NCI-H1694 treated with DMSO at 0.1 percent for 48 hours (cell line): ENCODE measurements around the gene UNC45B.
"Not testable (repeated sequence)": the region's sequence is repeated elsewhere in the genome, so short reads cannot be mapped to it uniquely, and the experiment has no call there.

Source experiments
- DNase-seq: peaks from one replicate; lab custom pipeline; 2025; lab: John Stamatoyannopoulos, UW

UNC45B gene, protein sequence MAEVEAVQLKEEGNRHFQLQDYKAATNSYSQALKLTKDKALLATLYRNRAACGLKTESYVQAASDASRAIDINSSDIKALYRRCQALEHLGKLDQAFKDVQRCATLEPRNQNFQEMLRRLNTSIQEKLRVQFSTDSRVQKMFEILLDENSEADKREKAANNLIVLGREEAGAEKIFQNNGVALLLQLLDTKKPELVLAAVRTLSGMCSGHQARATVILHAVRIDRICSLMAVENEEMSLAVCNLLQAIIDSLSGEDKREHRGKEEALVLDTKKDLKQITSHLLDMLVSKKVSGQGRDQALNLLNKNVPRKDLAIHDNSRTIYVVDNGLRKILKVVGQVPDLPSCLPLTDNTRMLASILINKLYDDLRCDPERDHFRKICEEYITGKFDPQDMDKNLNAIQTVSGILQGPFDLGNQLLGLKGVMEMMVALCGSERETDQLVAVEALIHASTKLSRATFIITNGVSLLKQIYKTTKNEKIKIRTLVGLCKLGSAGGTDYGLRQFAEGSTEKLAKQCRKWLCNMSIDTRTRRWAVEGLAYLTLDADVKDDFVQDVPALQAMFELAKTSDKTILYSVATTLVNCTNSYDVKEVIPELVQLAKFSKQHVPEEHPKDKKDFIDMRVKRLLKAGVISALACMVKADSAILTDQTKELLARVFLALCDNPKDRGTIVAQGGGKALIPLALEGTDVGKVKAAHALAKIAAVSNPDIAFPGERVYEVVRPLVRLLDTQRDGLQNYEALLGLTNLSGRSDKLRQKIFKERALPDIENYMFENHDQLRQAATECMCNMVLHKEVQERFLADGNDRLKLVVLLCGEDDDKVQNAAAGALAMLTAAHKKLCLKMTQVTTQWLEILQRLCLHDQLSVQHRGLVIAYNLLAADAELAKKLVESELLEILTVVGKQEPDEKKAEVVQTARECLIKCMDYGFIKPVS

DNA sequence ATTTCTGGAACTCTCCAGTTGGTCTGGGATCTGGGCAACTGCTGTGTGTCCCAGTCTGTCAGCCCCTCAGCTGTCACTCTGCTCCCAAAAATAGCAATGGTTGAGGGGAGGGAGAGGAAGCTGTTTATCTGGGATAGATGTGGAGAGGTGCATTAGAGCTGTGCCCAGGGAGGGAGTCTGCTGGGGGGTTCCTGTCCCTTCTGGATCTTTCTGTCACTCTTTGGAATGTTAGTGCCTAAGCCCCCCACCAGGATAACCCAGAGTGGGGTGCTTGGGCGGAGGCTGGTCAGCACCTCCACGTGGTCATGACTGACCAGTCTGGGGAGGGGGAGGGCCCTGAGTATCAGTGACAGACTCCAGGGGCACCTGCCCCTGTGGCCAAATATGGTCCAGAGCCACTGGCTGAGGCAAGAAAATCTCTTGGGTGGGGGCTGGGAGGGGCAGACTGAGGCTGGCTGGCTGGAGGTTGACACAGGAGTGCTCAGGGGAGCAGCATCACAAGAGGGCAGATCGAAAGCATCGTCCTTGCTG lies at the start of gene UNC45B:
UNC45B (plus strand) TSS at position 443 of the 531 bp plus-strand sequence. CDS start 447 bp downstream, outside the sequence.
- no peak for DNase-seq

GRCh38 chr17:35099908-35100307 lies 47.7 kb upstream of the UNC45B start:
- DNase-seq, result no peak

DNA sequence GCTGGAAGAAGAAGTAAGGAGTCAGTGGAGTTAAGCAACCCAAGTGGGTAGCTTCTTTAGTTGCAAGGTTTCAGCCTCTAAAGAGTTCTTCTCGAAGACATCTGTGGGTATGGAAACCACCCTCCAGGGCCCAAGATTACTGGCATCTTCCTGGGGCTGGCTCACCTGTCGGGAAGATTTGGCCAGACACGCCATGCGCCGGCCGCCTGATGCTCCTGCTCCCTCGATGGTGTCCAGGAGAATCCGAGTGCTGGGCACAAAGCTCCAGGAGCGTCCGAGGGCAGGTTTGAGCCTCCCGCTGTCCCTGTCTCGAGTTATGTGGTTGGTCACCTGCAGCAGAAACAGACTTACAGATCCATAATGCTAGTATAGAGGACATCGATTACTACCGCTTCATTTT lies 46.6 kb upstream of the UNC45B start:
- no peak for DNase-seq

DNA sequence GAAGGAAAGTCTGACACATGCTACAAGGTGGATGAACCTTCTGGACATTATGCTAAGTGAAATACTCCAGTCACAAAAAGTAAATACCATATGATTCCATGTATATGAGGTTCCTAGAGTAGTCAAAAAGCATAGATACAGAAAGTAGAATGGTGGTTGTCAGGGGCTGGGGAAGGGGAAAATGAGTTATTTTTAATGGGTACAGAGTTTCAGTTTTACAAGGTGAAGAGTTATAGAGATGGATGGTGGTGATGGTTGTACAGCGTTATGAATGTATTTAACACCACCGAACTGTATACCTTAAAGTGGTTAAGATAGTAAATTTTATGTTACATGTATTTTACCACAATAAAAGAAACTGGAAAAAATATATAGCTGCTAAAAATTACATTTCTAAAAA lies 45.9 kb upstream of the UNC45B start:
- DNase-seq, result no peak

GRCh38 chr17:35103271-35103670 lies 44.3 kb upstream of the UNC45B start:
- no peak for DNase-seq

DNA sequence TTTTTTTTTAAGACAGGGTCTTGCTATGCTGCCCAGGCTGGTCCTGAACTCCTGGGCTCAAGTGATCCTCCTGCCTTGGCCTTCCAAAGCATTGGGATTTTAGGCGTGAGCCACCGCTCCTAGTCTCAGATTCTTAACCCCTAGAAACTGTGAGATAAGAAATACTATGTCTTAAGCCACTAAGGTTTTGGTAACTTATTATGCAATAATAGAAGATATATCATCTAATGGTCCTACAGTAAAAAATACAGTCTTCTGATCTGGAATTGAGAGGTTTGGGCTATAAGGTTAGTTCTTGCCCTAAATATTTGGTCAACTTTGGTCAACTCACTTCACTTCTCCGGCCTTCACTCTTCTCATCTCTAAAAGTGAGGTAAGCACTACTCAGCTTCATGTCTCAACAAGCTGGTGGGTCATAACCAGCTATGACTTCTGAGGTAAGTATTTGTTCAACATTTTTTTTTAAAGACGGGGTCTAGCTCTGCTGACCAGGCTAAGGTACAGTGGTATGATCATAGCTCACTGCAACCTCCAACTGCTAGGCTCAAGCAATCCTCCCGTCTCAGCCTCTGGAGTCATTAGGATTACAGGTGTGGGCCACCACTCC lies 42.7 kb upstream of the UNC45B start:
- DNase-seq, result no peak

DNA sequence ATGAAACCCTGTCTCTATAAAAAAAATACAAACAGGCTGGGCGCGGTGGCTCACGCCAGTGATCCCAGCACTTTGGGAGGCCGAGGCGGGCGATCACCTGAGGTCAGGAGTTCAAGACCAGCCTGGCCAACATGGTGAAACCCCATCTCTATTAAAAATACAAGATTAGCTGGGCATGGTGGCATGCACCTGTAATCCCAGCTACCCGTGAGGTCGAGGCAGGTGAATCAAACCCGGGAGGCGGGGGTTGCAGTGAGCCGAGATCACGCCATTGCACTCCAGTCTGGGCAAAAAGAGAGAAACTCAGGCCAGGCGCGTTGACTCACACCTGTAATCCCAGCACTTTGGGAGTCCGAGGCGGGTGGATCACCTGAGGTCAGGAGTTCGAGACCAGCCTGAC lies 36.8 kb upstream of the UNC45B start:
- DNase-seq, result not testable (repeated sequence)

DNA sequence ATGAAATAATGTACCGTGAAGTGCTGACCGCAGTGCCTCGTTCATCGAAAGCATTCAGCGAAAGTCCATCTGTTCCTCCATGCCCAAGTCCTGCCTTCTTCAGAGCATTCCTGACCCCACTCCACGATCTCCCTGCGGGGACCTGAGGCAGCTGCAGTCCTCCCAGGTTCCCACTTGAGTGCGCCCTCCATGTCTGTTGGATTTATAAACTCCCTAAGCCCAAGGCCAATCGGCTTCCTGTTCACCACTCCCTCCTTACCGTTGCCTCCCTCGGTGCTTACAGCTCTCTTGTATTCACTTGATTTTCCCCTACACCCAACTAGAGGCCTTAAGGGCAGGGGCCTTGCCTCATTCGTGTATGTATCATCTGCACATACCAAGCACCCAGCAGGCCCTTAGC lies 30.8 kb upstream of the UNC45B start:
- no peak for DNase-seq

GRCh38 chr17:35117984-35118383 lies 29.6 kb upstream of the UNC45B start:
- DNase-seq, result no peak

DNA sequence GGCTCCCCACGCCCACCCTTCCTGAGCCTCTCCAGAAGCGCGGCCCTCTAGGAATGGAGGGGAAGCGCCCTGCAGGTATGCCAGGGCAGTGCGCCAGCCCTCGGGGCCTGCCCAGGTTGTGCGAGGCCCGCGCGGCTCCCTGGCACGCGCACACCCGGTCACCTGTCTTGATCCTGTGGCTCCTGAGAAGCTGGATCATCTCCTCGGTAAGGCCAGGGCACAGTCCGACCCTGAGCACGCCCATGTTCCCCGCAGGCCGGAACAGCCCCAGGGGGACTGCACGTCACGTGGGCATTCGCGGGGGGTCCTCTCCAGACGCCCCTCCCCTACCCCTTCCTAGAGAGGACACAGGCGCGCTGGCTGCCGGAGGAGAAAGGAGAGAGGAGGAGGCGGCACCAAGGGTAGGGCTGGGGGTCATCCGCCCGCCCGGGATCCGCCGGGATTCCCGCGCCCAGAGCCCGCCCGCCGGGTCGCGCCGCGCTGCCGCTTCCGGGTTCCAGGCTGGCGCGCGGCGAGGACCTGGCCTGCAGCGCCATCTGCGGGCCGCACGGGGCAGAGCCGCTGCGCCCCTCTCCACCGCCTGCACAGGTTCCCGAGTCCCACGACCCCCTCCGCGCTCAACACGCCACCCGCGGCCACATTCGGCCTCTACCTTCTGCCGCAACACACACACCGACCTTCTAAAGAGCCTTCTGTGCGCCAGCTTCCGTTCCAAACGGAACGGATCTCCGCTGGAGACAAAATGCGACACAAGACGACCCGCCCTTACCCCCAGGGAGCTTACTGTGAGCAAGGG lies 28.0 kb upstream of the UNC45B start, which contains the start of gene RAD51D:
RAD51D (minus strand) TSS at position 491 of the 796 bp plus-strand sequence; CDS start at position 244, 247 bp downstream.
- DNase-seq, result peak; percentile 70

GRCh38 chr17:35121315-35121714 lies 26.3 kb upstream of the UNC45B start, which contains the start of gene FNDC8:
Gene FNDC8 (plus strand): TSS chr17:35121615. CDS start chr17:35121694, 79 bp downstream.
- DNase-seq, result no peak

DNA sequence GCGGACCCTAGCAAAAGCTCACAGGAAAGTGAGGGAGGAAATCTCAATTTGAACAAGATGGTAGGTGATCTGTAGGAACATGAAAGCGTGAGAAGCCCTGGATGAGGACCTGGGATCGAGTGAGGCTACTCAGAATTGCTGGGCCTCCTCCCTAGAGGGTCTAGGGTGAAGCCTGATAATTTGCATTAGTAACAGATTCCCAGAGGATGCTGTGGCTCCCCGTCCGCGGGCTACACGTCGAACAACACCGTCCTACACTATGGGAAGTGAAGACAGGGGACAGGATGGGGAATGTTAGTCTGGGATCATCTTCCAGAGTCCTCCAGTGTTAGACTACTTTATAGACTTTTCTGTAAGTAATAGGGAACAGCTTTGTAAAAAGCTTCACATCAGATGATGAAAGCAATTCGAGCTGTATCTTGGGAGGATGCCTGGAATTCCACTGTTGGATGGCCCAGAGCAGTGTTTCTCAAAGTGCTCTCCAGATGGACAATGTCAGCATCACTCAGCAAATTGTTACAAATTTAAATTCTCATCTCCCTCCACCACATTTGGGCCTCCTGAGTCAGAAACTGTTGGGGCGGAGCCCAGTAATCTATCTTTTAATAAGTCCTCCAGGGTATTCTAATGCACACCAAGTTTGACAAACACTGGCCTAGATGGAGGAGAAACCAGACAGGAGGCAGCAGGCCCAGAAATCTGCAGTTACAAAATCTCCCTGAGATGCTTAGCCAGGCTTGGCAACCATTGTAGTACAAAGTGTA lies 19.7 kb upstream of the UNC45B start:
- no peak for DNase-seq

DNA sequence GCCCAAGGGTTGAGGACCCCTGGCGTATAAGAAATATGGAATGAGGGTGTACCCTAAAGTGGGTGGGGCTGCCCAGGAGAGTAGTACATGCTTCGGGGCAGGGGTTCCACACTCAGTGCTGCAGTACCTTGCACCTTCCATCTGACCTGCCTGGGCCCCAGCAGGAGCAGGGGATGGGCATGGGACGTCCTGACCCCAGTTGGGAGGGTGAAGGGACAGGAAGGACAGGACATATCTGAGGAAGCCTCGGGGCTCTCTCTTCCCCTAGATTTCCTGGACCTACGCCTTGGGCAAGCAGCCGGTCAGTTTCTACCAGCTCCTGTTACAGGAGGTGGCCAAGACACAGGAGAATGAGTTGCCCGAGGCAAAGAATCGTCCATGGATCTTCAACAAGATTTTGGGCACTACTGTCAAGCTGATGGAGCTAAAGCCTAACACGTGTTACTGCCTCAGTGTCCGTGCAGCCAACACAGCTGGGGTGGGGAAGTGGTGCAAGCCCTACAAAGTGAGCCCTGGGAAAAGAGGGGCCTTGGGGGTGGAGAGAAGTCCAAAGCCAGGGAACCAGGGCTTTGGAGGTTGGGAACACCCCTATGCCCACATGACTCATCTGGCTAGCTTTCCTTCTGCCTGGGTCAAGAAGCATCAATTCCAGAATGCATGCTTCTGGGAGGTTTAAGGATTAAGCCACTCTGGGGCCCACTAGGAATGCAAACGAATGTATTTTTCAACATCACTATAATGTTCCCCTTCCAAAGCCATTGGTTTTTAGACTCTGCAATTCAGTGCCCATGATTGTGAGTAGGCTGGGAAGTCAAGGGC lies 18.3 kb upstream of the UNC45B start:
- no peak for DNase-seq

GRCh38 chr17:35129973-35130351 lies 17.7 kb upstream of the UNC45B start:
- DNase-seq, result no peak

DNA sequence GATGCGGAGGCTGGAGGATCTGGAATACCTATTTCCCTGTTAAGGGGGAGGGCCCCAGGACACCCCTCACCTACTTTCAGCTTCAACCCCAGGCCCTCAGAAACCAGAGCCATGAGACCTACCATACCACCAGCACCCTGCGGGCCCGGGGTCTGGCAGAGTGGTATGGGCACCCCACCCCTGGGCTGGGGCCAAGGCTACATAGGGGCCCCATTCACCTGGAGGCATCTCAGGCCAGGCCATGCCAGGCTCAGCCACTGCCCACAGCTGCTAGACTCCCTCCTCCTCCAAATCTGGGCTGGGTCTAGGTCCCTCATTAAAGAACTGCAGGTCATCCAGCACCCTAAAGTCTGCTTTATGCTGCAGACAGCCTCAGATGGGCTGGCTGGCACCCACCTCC lies 17.2 kb upstream of the UNC45B start:
- no peak for DNase-seq

GRCh38 chr17:35132099-35132498 lies 15.5 kb upstream of the UNC45B start:
- no peak for DNase-seq

GRCh38 chr17:35132816-35133550 lies 14.6 kb upstream of the UNC45B start:
- DNase-seq, result no peak

GRCh38 chr17:35135322-35135721 lies 12.3 kb upstream of the UNC45B start:
- DNase-seq, result no peak

DNA sequence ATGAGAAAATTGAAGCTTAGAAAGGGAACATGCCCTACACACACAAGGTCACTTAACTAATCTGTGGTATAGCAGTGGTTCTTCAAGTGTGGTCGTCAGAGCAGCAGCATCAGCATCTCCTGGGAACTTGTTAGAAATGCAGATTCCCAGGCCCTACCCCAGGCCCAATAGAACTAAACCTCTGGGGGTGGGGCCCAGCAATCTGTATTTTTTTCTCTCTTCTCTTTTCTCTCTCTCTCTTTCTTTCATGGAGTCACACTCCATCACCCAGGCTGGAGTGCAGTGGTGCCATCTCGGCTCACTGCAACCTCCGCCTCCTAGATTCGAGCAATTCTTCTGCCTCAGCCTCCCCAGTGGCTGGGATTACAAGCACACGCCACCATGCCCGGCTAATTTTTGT lies 9.4 kb upstream of the UNC45B start:
- DNase-seq, result no peak
